GM12878 (cell line): ENCODE measurements around the gene LRRC8B. TPM values are rescaled to one million over a fixed set of nuclear protein-coding genes. Genes with fewer than 3 reads are reported as not detected.

Experiments used
- ATAC-seq: fragments of 200-7000 bp; cut with Tn5 transposase; 3 replicates; pipeline ENCODE4 v1.9.1; 2020; ENCODE audit warnings: mild to moderate bottlenecking, moderate library complexity
- BruUV-seq: library from RNA; stranded (reverse); fragments of 400-500 nt; replicated peaks from 2 replicates; lab custom pipeline; 2021; lab: Mats Ljungman, UMichigan
- CTCF ChIA-PET: fragments of 300-600 bp; sonication (Branson Sonifier 250); formaldehyde crosslinking; extraction: SDS; loops from one replicate; lab custom pipeline; 2021; ENCODE audit warnings: inconsistent platforms; lab: Yijun Ruan, JAX
- POLR2A ChIA-PET: fragments of 350-600 bp; formaldehyde crosslinking; extraction: SDS; loops from one replicate; lab custom pipeline; 2021; ENCODE audit warnings: inconsistent platforms; lab: Charles Lee
- RAD21 ChIA-PET: fragments of 300-600 bp; sonication (Branson Sonifier 250); formaldehyde crosslinking; loops from one replicate; lab custom pipeline; 2023; ENCODE audit warnings: antibody characterized with exemption; ENCODE audit not compliant: unreplicated experiment; lab: Charles Lee
- SMC1A ChIA-PET: fragments of 300-600 bp; sonication (Branson Sonifier 250); formaldehyde crosslinking; loops from one replicate; lab custom pipeline; 2023; ENCODE audit not compliant: unreplicated experiment, uncharacterized antibody; lab: Charles Lee
- DNase-seq: peaks from one replicate; pipeline ENCODE4 v3.0.0-alpha.2; 2011; ENCODE audit warnings: low read depth, low spot score
- FAIRE-seq: peaks from 3 replicates; lab custom pipeline; 2011; peaks lifted over from hg19 to GRCh38; lab: Jason Lieb, UNC
- H2AFZ ChIP-seq: 2 replicates; pipeline ENCODE4 v1.6.0; 2011; ENCODE audit warnings: low read depth, low read length, control low read depth; ENCODE audit not compliant: control insufficient read depth
- H3K27ac ChIP-seq: 2 replicates; pipeline ENCODE4 v1.5.1; 2011; ENCODE audit warnings: control low read depth; ENCODE audit not compliant: control insufficient read depth, insufficient read depth
- H3K27me3 ChIP-seq, 2 experiments: replicated peaks in 1 of 2; 2 replicates each; pipeline versions ENCODE4 v1.6.0 to v1.6.1; 2011; ENCODE audit warnings: low read length in 1 of 2; ENCODE audit not compliant: control insufficient read depth in 2 of 2, insufficient read depth in 2 of 2
- H3K36me3 ChIP-seq, 2 experiments: 2 replicates each; pipeline ENCODE4 v1.5.1; 2011; ENCODE audit warnings: low read length in 1 of 2; ENCODE audit not compliant: control insufficient read depth in 2 of 2, insufficient read depth in 2 of 2
- H3K4me1 ChIP-seq: 2 replicates; pipeline ENCODE4 v1.6.1; 2011; ENCODE audit warnings: mild to moderate bottlenecking, low read length, moderate library complexity, mixed read lengths; ENCODE audit not compliant: control insufficient read depth, insufficient read depth
- H3K4me2 ChIP-seq: 2 replicates; pipeline ENCODE4 v1.6.0; 2011; ENCODE audit warnings: control low read depth; ENCODE audit not compliant: control insufficient read depth, insufficient read depth
- H3K4me3 ChIP-seq: fragments of 200-600 bp; sonication (generic); 2 replicates; pipeline ENCODE4 v1.5.1; 2016
- H3K79me2 ChIP-seq: 2 replicates; pipeline ENCODE4 v1.6.0; 2011; ENCODE audit warnings: low read length; ENCODE audit not compliant: control insufficient read depth, insufficient read depth
- H3K9ac ChIP-seq: 2 replicates; pipeline ENCODE4 v1.8.0; 2011; ENCODE audit warnings: low read length, control low read depth, mixed read lengths; ENCODE audit not compliant: control insufficient read depth, insufficient read depth
- H3K9me3 ChIP-seq: replicated peaks from 3 replicates; pipeline ENCODE4 v1.5.1; 2011; ENCODE audit warnings: mild to moderate bottlenecking, low read length; ENCODE audit not compliant: control insufficient read depth, insufficient read depth
- H4K20me1 ChIP-seq: 2 replicates; pipeline ENCODE4 v1.6.0; 2011; ENCODE audit not compliant: control insufficient read depth, insufficient read depth
- ATF7 ChIP-seq: fragments of 450-650 bp; IDR thresholded peaks from 2 replicates; pipeline ENCODE4 v1.6.1; 2016; ENCODE audit warnings: low read depth, mild to moderate bottlenecking
- CEBPB ChIP-seq, 2 experiments: fragments of 150-350 bp in 1 of 2; IDR thresholded peaks; 2 replicates each; pipeline ENCODE4 v1.6.1; 2012 to 2014; ENCODE audit warnings: low read depth in 2 of 2, low read length in 2 of 2, borderline replicate concordance in 1 of 2, inconsistent platforms in 1 of 2
- EGR1 ChIP-seq, 2 experiments: IDR thresholded peaks; 1 replicate in 1 of 2; 2 replicates in 1 of 2; pipeline ENCODE4 v1.6.1; 2011 to 2012; ENCODE audit warnings: low read depth in 2 of 2, low read length in 2 of 2, borderline replicate concordance in 1 of 2, mild to moderate bottlenecking in 1 of 2, moderate library complexity in 1 of 2
- HDGF ChIP-seq: fragments of 450-650 bp; IDR thresholded peaks from 2 replicates; pipeline ENCODE4 v1.6.1; 2016; ENCODE audit warnings: antibody characterized with exemption
- IRF4 ChIP-seq: IDR thresholded peaks from 2 replicates; pipeline ENCODE4 v1.6.1; 2011; ENCODE audit warnings: low read depth, low read length
- KLF5 ChIP-seq: fragments of 450-650 bp; IDR thresholded peaks from 2 replicates; pipeline ENCODE4 v1.6.1; 2014; ENCODE audit warnings: mild to moderate bottlenecking; ENCODE audit not compliant: partially characterized antibody
- SIX5 ChIP-seq: IDR thresholded peaks from 2 replicates; pipeline ENCODE4 v1.6.1; 2011; ENCODE audit warnings: mild to moderate bottlenecking, low read depth, low read length, moderate library complexity; ENCODE audit not compliant: severe bottlenecking
- SRF ChIP-seq, 2 experiments: IDR thresholded peaks; 2 replicates each; pipeline ENCODE4 v1.6.1; 2011; ENCODE audit warnings: low read depth in 2 of 2, low read length in 2 of 2, mild to moderate bottlenecking in 1 of 2, moderate library complexity in 1 of 2
- TAF1 ChIP-seq: IDR thresholded peaks from 2 replicates; pipeline ENCODE4 v1.6.1; 2011; ENCODE audit warnings: mild to moderate bottlenecking, low read depth, low read length, borderline replicate concordance
- WGBS: methylation state at CpG from one replicate; pipeline ENCODE4 v1.1.6; 2016; ENCODE audit warnings: low lambda C conversion rate; ENCODE audit not compliant: insufficient replicate concordance, insufficient coverage; ENCODE audit errors: missing lambda C conversion rate; 5-methylcytosine and 5-hydroxymethylcytosine counted together
- in situ Hi-C: fragments of 300-500 bp; cut with MboI; formaldehyde crosslinking; loops from 9 replicates; pipeline ENCODE4 v1.14.3; 2018; ENCODE audit warnings: mixed read lengths
- intact Hi-C: fragments of 100-400 bp; cut with micrococcal nuclease; formaldehyde crosslinking; loops from one replicate; pipeline ENCODE4 v1.14.2; 2022; ENCODE audit not compliant: unreplicated experiment
- polyA plus RNA-seq, 11 experiments: library from polyadenylated mRNA; depleted of rRNA in 4 of 11; unstranded in 6 of 11; stranded (reverse) in 5 of 11; fragments of >200 nt; fragmentation: Nextera tagmentation in 4 of 11; fragmentation: Illumina TruSeq in 1 of 11; extraction: Ambion mirVana in 4 of 11; extraction: Trizol in 1 of 11; gene quantifications; 1 replicate in 1 of 11; 2 replicates in 10 of 11; pipeline versions ENCODE4 v1.2.1 to v1.2.3, GENCODE V29; 2011 to 2016; ENCODE audit warnings: inconsistent platforms in 2 of 11, missing spikeins in 2 of 11, low read depth in 1 of 11
- total RNA-seq, 4 experiments: library from RNA; depleted of rRNA in 3 of 4; stranded (reverse); fragments of >200 nt in 3 of 4; fragmentation: Illumina TruSeq in 1 of 4; extraction: Trizol in 1 of 4; gene quantifications; 2 replicates each; pipeline versions ENCODE4 v1.2.1 to v1.2.3, GENCODE V29; 2013 to 2021
- TF ChIP-seq, protein P1 (sequence below): fragments of 450-650 bp; formaldehyde crosslinking; IDR thresholded peaks from 2 replicates; pipeline ENCODE4 v1.5.0; 2022; ENCODE audit warnings: mild to moderate bottlenecking, missing genetic modification characterization
- TF ChIP-seq, protein P2 (sequence below): fragments of 450-650 bp; IDR thresholded peaks from 2 replicates; pipeline ENCODE4 v1.6.1; 2017; ENCODE audit warnings: borderline replicate concordance
- TF ChIP-seq, protein P3 (sequence below): fragments of 450-650 bp; IDR thresholded peaks from 2 replicates; pipeline ENCODE4 v1.6.1; 2016; ENCODE audit warnings: mild to moderate bottlenecking

The LRRC8B gene
- total and polyA plus RNA-seq, 10 of the 15 experiments (the other 5 are each of a cell fraction or from before 2014, with no cell fraction given): 1.3 to 9.2 (median 5.4) TPM

DNA sequence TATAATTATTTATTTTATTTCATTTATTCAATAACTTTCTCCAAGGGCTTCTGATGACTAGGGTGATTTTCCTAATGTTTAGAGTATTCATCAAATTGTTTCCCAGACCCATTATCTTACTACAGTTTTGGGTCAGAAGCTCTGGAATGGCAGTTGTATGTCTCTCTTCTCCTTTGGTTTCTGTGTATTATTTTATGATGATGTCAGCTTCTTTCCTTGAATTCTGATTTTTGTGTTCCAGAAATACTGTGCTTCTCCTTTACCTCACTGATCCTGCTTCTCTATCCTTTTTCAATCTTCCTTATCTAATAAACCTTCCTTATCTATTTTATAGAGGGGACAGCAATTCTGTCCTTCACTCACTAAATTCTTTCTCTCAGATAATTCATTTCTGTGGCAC is 48.8 kb downstream of the LRRC8B start (continued):
- TF ChIP-seq, protein P1, sequence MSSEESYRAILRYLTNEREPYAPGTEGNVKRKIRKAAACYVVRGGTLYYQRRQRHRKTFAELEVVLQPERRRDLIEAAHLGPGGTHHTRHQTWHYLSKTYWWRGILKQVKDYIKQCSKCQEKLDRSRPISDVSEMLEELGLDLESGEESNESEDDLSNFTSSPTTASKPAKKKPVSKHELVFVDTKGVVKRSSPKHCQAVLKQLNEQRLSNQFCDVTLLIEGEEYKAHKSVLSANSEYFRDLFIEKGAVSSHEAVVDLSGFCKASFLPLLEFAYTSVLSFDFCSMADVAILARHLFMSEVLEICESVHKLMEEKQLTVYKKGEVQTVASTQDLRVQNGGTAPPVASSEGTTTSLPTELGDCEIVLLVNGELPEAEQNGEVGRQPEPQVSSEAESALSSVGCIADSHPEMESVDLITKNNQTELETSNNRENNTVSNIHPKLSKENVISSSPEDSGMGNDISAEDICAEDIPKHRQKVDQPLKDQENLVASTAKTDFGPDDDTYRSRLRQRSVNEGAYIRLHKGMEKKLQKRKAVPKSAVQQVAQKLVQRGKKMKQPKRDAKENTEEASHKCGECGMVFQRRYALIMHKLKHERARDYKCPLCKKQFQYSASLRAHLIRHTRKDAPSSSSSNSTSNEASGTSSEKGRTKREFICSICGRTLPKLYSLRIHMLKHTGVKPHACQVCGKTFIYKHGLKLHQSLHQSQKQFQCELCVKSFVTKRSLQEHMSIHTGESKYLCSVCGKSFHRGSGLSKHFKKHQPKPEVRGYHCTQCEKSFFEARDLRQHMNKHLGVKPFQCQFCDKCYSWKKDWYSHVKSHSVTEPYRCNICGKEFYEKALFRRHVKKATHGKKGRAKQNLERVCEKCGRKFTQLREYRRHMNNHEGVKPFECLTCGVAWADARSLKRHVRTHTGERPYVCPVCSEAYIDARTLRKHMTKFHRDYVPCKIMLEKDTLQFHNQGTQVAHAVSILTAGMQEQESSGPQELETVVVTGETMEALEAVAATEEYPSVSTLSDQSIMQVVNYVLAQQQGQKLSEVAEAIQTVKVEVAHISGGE: no peak
- no peak for TF ChIP-seq CEBPB (IDR thresholded peaks at IDR 0.05; ENCODE audit: borderline replicate concordance in 1 of 2, low read depth in 2 of 2, low read length in 2 of 2)

DNA sequence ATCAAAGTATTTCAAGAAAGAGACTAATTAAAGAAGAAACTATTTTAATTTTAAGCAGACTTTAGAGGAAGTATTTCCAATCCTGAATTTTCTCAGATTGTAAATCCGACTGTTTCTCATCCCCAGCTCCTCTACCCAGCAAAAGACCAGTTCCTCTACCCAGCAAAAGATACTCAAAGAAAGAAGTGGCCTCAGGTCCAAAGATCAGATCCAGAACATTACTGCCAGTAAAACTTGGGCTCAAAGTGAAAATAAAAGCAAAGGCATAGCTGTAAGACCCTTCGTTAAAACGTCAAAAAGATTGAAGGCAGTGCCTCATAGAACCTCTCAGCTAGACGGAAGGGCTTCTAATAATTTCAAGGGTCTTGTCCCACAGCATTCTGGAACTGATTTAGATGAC is 50.0 kb downstream of the LRRC8B start:
- intact Hi-C loops: no loop called here
- peaks cover 5% of the 10 kb centered on the region for H3K4me1 ChIP-seq
- SMC1A ChIA-PET: interaction anchor here (0.8 to 0.9 kb wide), 3 partner anchors 15 to 193 kb away, joined by 3 read pairs; no protein-coding TSS in a partner anchor
- FAIRE-seq (no peak), DNase-seq (no peak), ATAC-seq (no peak)
- RAD21 ChIA-PET: no interaction called here
- H3K36me3 ChIP-seq: peaks cover 3% of the 10 kb centered on the region in 2 experiments; a peak in 2 of 4 replicates
- POLR2A ChIA-PET: no interaction called here
- no peak overlapping the region for H3K9ac ChIP-seq
- H3K27me3 ChIP-seq: no peaks in the 10 kb centered on the region
- no peak overlapping the region for H3K27ac ChIP-seq
- no peak overlapping the region for H3K4me2 ChIP-seq
- CTCF ChIA-PET: no interaction called here
- WGBS: 72% methylated on average over 4 of the region's 4 CpGs
- H4K20me1 ChIP-seq: no peaks in the 10 kb centered on the region
- no TSS peak for BruUV-seq
- no peak overlapping the region for H3K4me3 ChIP-seq
- H3K9me3 ChIP-seq: no peaks in the 10 kb centered on the region
- H3K79me2 ChIP-seq: no peaks in the 10 kb centered on the region
- in situ Hi-C loops: no loop called here
- TF ChIP-seq TAF1: no peak
- TF ChIP-seq, protein P2, sequence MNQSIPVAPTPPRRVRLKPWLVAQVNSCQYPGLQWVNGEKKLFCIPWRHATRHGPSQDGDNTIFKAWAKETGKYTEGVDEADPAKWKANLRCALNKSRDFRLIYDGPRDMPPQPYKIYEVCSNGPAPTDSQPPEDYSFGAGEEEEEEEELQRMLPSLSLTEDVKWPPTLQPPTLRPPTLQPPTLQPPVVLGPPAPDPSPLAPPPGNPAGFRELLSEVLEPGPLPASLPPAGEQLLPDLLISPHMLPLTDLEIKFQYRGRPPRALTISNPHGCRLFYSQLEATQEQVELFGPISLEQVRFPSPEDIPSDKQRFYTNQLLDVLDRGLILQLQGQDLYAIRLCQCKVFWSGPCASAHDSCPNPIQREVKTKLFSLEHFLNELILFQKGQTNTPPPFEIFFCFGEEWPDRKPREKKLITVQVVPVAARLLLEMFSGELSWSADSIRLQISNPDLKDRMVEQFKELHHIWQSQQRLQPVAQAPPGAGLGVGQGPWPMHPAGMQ: no peak
- TF ChIP-seq IRF4: no peak
- no peak for TF ChIP-seq EGR1 (IDR thresholded peaks at IDR 0.05; ENCODE audit: borderline replicate concordance in 1 of 2, low read depth in 2 of 2, low read length in 2 of 2)
- no peak for TF ChIP-seq ATF7
- no peak for TF ChIP-seq KLF5
- TF ChIP-seq, protein P3, sequence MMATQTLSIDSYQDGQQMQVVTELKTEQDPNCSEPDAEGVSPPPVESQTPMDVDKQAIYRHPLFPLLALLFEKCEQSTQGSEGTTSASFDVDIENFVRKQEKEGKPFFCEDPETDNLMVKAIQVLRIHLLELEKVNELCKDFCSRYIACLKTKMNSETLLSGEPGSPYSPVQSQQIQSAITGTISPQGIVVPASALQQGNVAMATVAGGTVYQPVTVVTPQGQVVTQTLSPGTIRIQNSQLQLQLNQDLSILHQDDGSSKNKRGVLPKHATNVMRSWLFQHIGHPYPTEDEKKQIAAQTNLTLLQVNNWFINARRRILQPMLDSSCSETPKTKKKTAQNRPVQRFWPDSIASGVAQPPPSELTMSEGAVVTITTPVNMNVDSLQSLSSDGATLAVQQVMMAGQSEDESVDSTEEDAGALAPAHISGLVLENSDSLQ: no peak
- no peak for TF ChIP-seq SIX5
- no peak for TF ChIP-seq SRF (IDR thresholded peaks at IDR 0.05; ENCODE audit: low read depth in 2 of 2, low read length in 2 of 2)
- TF ChIP-seq HDGF: no peak
- no peak overlapping the region for H2AFZ ChIP-seq
